ENCODE data around the gene OLFML1.

OLFML1 gene

GRCh38 chr11:7451520-7451919, 33.8 kb upstream of the OLFML1 start:
- Histone ChIP-seq H3K27ac (ENCODE audit: low read length) (no peak overlapping the region), H3K4me3 (ENCODE audit: low read length) (no peak overlapping the region), H3K36me3 (replicated peaks; ENCODE audit: low read depth, low read length) (no peaks in the 10 kb centered on the region)

GRCh38 chr11:7451952-7452494, 33.3 kb upstream of the OLFML1 start:
- Histone ChIP-seq H3K4me1 (ENCODE audit: low read length) (no peaks in the 10 kb centered on the region), H3K27me3 (ENCODE audit: low read depth, low read length) (no peaks in the 10 kb centered on the region), H3K4me3 (ENCODE audit: low read length) (no peak overlapping the region), H2AFZ (ENCODE audit: low read depth, low read length) (no peak overlapping the region), H3K36me3 (replicated peaks; ENCODE audit: low read depth, low read length) (no peaks in the 10 kb centered on the region), H3K4me2 (ENCODE audit: low read length) (no peak overlapping the region), H3K9ac (ENCODE audit: low read length) (no peak overlapping the region), H3K9me3 (ENCODE audit: insufficient read depth, low read length) (no peaks in the 10 kb centered on the region), H4K20me1 (ENCODE audit: insufficient read depth, low read length) (no peaks in the 10 kb centered on the region), H3K79me2 (ENCODE audit: low read length) (no peaks in the 10 kb centered on the region), H3K27ac (ENCODE audit: low read length) (no peak overlapping the region)
- TF ChIP-seq CTCF (IDR thresholded peaks at IDR 0.05; ENCODE audit: low read depth, low read length) (no peak), EZH2phosphoT487 (IDR thresholded peaks at IDR 0.05; ENCODE audit: low read depth) (no peak)

More at GRCh38 chr11:7451520-7451919, 33.8 kb upstream of the OLFML1 start:
- Histone ChIP-seq H3K27me3 (ENCODE audit: low read depth, low read length) (no peaks in the 10 kb centered on the region), H4K20me1 (ENCODE audit: insufficient read depth, low read length) (no peaks in the 10 kb centered on the region), H3K4me1 (ENCODE audit: low read length) (no peaks in the 10 kb centered on the region), H2AFZ (ENCODE audit: low read depth, low read length) (no peak overlapping the region), H3K4me2 (ENCODE audit: low read length) (no peak overlapping the region), H3K9ac (ENCODE audit: low read length) (no peak overlapping the region), H3K9me3 (ENCODE audit: insufficient read depth, low read length) (no peaks in the 10 kb centered on the region), H3K79me2 (ENCODE audit: low read length) (no peaks in the 10 kb centered on the region)
- TF ChIP-seq CTCF (IDR thresholded peaks at IDR 0.05; ENCODE audit: low read depth, low read length) (no peak), EZH2phosphoT487 (IDR thresholded peaks at IDR 0.05; ENCODE audit: low read depth) (no peak)

- H2AFZ ChIP-seq (ENCODE audit: low read depth, low read length), result no peak overlapping the region
- no peak overlapping the region for H3K4me2 ChIP-seq (ENCODE audit: low read length)
- no peak overlapping the region for H3K4me3 ChIP-seq (ENCODE audit: low read length)
- no peak overlapping the region for H3K9ac ChIP-seq (ENCODE audit: low read length)
- H3K79me2 ChIP-seq (ENCODE audit: low read length), result no peaks in the 10 kb centered on the region
- no peaks in the 10 kb centered on the region for H3K4me1 ChIP-seq (ENCODE audit: low read length)
- no peaks in the 10 kb centered on the region for H3K36me3 ChIP-seq (replicated peaks; ENCODE audit: low read depth, low read length)
- H4K20me1 ChIP-seq (ENCODE audit: insufficient read depth, low read length), result no peaks in the 10 kb centered on the region
- H3K27ac ChIP-seq (ENCODE audit: low read length), result no peak overlapping the region
- TF ChIP-seq EZH2phosphoT487 (IDR thresholded peaks at IDR 0.05; ENCODE audit: low read depth) (no peak), CTCF (IDR thresholded peaks at IDR 0.05; ENCODE audit: low read depth, low read length) (no peak)
- no peaks in the 10 kb centered on the region for H3K27me3 ChIP-seq (ENCODE audit: low read depth, low read length)
- H3K9me3 ChIP-seq (ENCODE audit: insufficient read depth, low read length), result no peaks in the 10 kb centered on the region
Observed at GRCh38 chr11:7454854-7455253, 30.5 kb upstream of the OLFML1 start.

- no peak for TF ChIP-seq EZH2phosphoT487 (IDR thresholded peaks at IDR 0.05; ENCODE audit: low read depth)
- no peak for TF ChIP-seq CTCF (IDR thresholded peaks at IDR 0.05; ENCODE audit: low read depth, low read length)
- Histone ChIP-seq H3K4me1 (ENCODE audit: low read length) (no peaks in the 10 kb centered on the region), H3K4me3 (ENCODE audit: low read length) (no peak overlapping the region), H3K79me2 (ENCODE audit: low read length) (no peaks in the 10 kb centered on the region), H4K20me1 (ENCODE audit: insufficient read depth, low read length) (no peaks in the 10 kb centered on the region), H2AFZ (ENCODE audit: low read depth, low read length) (no peak overlapping the region), H3K9ac (ENCODE audit: low read length) (no peak overlapping the region), H3K27ac (ENCODE audit: low read length) (no peak overlapping the region), H3K36me3 (replicated peaks; ENCODE audit: low read depth, low read length) (no peaks in the 10 kb centered on the region), H3K4me2 (ENCODE audit: low read length) (no peak overlapping the region), H3K27me3 (ENCODE audit: low read depth, low read length) (no peaks in the 10 kb centered on the region), H3K9me3 (ENCODE audit: insufficient read depth, low read length) (no peaks in the 10 kb centered on the region)
Observed at GRCh38 chr11:7457211-7457610, 28.1 kb upstream of the OLFML1 start.

Data from OCI-LY3 (cell line).